Activated CD4-positive, alpha-beta T cell treated with anti-CD3 and anti-CD28 coated beads for 1 hour (primary cell): ENCODE results near the gene EEF1E1.

Experiments
- DNase-seq: peaks from one replicate; pipeline ENCODE4 v3.0.0-alpha.2; 2020

Gene EEF1E1

GRCh38 chr6:8102122-8102958 is at the start of gene EEF1E1:
Gene EEF1E1 (minus strand): TSS chr6:8102548. CDS start chr6:8102521, 27 bp downstream.
- DNase-seq, result peak; percentile 94

- DNase-seq, result no peak
Observed at GRCh38 chr6:8149350-8149749, 47.0 kb upstream of the EEF1E1 start.

- no peak for DNase-seq
Observed at GRCh38 chr6:8143945-8144344, 41.6 kb upstream of the EEF1E1 start.

GRCh38 chr6:8139451-8139850 is 37.1 kb upstream of the EEF1E1 start:
- no peak for DNase-seq

- DNase-seq, result no peak
Observed at GRCh38 chr6:8137529-8137939, 35.2 kb upstream of the EEF1E1 start.

- no peak for DNase-seq
Observed at GRCh38 chr6:8135276-8135675, 32.9 kb upstream of the EEF1E1 start.

GRCh38 chr6:8132130-8132529 is 29.8 kb upstream of the EEF1E1 start:
- DNase-seq, result no peak

- no peak for DNase-seq
Observed at GRCh38 chr6:8131265-8131897, 29.0 kb upstream of the EEF1E1 start.

GRCh38 chr6:8130399-8130798 is 28.1 kb upstream of the EEF1E1 start:
- no peak for DNase-seq

GRCh38 chr6:8123236-8123635 is 20.9 kb upstream of the EEF1E1 start:
- DNase-seq, result no peak

GRCh38 chr6:8114956-8115355 is 12.6 kb upstream of the EEF1E1 start:
- no peak for DNase-seq

GRCh38 chr6:8113131-8113654 is 10.8 kb upstream of the EEF1E1 start:
- DNase-seq, result no peak

GRCh38 chr6:8110725-8111124 is 8.4 kb upstream of the EEF1E1 start:
- no peak for DNase-seq

- no peak for DNase-seq
Observed at GRCh38 chr6:8110117-8110721, 7.9 kb upstream of the EEF1E1 start.

- DNase-seq, result no peak
Observed at GRCh38 chr6:8108759-8109539, 6.6 kb upstream of the EEF1E1 start.

- DNase-seq, result no peak
Observed at GRCh38 chr6:8108031-8108660, 5.8 kb upstream of the EEF1E1 start.

- DNase-seq, result no peak
Observed at GRCh38 chr6:8105791-8106190, 3.4 kb upstream of the EEF1E1 start.

GRCh38 chr6:8103726-8104125 is 1.4 kb upstream of the EEF1E1 start:
- DNase-seq, result no peak

- no peak for DNase-seq
Observed at GRCh38 chr6:8100159-8100854, 2.0 kb downstream of the EEF1E1 start.

GRCh38 chr6:8090650-8091049 is 11.7 kb downstream of the EEF1E1 start:
- DNase-seq, result no peak

GRCh38 chr6:8088886-8089285 is 13.5 kb downstream of the EEF1E1 start:
- DNase-seq, result no peak
